ENCODE results near the gene WWC1. TPM values are rescaled to one million over a fixed set of nuclear protein-coding genes. Genes with fewer than 3 reads are reported as not detected.

The WWC1 gene
- total and polyA plus RNA-seq, 12 donors = 0.79 to 7.8 (median 1.2) TPM

DNA sequence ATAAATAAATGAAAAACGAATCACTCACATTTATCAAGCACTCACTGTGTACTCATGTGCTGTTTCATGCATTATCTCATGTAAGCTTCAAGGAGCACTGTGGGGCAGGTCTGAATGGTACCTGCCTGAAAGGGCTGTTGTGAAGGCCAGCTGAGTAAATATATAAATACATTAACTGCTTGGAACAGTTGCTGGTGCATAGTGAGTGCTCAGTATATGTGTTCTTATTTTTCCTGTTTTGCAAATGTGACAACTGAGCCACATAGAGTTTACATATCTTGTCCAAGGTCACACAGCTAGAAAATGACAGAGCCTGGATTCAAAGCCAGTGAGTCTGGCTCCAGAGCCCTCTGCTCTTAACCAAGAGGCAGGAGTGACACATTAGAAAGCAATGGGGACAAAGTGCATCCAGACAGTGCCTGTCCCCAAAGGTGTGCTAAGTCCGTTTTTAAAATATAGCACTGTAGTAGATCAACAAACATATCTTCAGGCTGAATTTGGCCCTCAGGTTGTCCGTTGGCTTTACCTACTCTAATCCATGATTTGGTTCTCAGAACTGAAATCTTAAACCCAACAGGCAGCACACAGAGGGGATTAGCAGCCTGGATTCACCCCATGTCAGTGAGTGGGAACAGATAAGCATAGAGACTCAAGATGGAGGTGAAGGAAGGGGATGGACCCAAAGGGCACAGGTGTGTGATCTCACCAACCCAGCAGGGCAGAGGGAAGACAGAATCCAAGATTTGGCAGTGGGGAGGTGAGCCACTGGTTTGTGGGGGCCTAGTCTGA, 70.8 kb downstream of the WWC1 start:
- WGBS, 2 donors = 71 to 78% methylated on average over 3 of the region's 3 CpGs
- Histone ChIP-seq H3K9me3 (no peaks in the 10 kb centered on the region), H3K27me3 (peaks cover 0 to 12% (median 0%) of the 10 kb centered on the region in 7 donors), H3K36me3 (no peaks in the 10 kb centered on the region), H3K4me1 (peaks cover 0 to 11% (median 0%) of the 10 kb centered on the region in 9 donors), H3K27ac (no peak overlapping the region), H3K4me3 (no peak overlapping the region)
- TF ChIP-seq, protein P1, sequence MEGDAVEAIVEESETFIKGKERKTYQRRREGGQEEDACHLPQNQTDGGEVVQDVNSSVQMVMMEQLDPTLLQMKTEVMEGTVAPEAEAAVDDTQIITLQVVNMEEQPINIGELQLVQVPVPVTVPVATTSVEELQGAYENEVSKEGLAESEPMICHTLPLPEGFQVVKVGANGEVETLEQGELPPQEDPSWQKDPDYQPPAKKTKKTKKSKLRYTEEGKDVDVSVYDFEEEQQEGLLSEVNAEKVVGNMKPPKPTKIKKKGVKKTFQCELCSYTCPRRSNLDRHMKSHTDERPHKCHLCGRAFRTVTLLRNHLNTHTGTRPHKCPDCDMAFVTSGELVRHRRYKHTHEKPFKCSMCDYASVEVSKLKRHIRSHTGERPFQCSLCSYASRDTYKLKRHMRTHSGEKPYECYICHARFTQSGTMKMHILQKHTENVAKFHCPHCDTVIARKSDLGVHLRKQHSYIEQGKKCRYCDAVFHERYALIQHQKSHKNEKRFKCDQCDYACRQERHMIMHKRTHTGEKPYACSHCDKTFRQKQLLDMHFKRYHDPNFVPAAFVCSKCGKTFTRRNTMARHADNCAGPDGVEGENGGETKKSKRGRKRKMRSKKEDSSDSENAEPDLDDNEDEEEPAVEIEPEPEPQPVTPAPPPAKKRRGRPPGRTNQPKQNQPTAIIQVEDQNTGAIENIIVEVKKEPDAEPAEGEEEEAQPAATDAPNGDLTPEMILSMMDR (IDR thresholded peaks at IDR 0.05) = no peak
- DNase-seq = no peak
- no peak for ATAC-seq
- intact Hi-C loops (cut with DNase I) = no loop called here

DNA sequence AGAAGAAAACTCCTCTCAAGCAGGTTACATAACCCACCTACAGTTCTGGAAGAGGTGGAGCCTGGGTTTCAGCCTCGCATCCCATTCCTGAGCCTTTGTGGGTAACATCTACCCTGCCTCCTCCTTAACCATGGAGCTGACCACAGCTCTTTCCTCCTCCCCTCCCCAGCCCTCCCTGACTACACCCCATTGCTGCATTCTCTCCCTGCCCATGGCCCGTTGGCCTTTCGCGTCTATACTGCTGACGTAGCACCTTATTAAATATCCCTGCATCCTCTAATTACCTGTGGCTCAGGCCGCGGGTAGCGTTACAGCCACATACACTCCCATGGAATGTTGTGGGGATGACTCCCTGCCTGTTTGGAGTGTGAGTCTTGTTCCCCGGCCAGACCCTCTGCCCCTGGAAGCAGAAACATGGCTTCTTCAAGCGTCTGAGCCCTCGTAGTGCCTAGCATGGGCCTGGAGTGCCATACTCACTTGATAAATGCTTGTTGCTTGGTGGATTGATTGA, 72.8 kb downstream of the WWC1 start:
- Histone ChIP-seq H3K27me3 (peaks cover 0 to 12% (median 0%) of the 10 kb centered on the region in 7 donors), H3K36me3 (no peaks in the 10 kb centered on the region), H3K4me1 (peaks cover 0 to 11% (median 0%) of the 10 kb centered on the region in 9 donors), H3K4me3 (no peak overlapping the region), H3K27ac (no peak overlapping the region), H3K9me3 (no peaks in the 10 kb centered on the region)
- DNase-seq (no peak), ATAC-seq (no peak)
- intact Hi-C loops (cut with DNase I) = no loop called here
- WGBS, 2 donors = 83 to 85% methylated on average over 11 of the region's 11 CpGs
- TF ChIP-seq, protein P1 (IDR thresholded peaks at IDR 0.05) = no peak

DNA sequence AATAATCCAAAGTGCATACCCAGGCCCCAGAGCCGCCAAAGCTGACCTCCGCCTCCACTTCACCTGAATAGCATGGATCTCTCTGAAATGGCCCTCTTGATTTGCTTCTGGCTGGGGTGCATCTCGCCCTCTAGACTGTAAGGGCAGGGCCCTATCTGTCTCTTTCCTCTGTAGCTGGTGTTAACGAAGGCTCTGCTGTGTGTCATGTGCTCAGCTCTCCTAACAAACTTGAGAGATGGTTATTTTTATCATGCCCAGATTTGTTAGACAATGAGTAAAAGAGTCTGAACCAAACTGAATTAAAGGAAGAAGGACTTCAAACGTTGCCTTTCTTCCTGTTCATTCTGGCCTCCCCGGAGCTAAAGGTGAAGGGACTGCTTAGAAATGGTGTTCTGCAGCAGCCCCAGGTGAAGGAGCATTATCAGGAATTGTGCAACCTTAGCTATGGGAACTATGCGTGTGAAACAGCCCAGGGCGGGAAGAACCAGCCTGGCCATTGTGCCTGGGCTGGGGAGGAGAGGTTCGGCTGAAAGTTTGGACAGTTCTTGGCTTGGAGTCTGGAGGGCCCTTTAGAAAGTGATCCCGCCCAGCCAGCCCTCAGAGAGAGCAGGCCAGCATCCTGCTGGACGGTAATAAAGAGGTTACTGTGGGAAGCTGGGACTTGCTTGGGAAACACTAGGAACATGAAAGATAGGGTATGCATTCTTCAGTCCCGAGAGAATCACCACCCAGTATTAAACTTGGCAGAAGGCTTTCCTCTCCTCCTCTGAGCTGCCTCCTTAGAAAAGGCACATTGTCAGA, 73.5 kb downstream of the WWC1 start:
- ATAC-seq (peak in 4 of 8 donors; percentile 25 to 55 (median 39)), DNase-seq (no peak)
- Histone ChIP-seq H3K4me3 (no peak overlapping the region), H3K27ac (no peak overlapping the region), H3K36me3 (no peaks in the 10 kb centered on the region), H3K4me1 (peaks cover 0 to 11% (median 0%) of the 10 kb centered on the region in 9 donors), H3K9me3 (no peaks in the 10 kb centered on the region), H3K27me3 (peaks cover 0 to 12% (median 0%) of the 10 kb centered on the region in 7 donors)
- intact Hi-C loops (cut with DNase I) = no loop called here
- TF ChIP-seq, protein P1 (IDR thresholded peaks at IDR 0.05) = no peak
- WGBS, 2 donors = 35 to 40% methylated on average over 12 of the region's 12 CpGs

DNA sequence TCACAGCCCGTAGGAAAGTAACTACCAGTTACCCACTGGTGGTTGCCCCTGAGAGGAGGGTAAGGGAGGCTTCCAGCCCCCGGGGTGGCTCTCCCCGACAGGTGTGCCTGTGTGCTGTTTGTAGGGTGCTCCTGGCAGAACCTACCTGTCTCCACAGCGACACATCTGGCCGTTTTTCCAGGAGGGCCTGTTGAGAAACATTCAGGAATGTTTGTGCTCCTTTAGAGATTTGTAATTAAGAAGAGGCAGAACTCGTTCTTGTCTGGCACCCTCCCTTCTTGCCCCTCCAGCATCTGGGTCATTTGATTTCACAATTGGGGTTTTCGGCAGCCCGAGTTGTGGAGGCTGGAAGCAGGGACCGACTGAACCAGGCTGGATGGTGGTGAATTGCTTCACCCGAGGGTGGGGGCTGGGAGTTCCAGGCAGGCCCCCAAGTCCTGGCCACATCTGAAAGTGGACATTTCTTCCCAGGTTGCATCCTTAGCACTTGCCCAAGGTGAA, 74.2 kb downstream of the WWC1 start:
- ATAC-seq (peak in 2 of 8 donors; percentile 47 to 49), DNase-seq (no peak)
- Histone ChIP-seq H3K4me3 (no peak overlapping the region), H3K27me3 (peaks cover 0 to 8% (median 4%) of the 10 kb centered on the region in 7 donors), H3K4me1 (peaks cover 0 to 11% (median 0%) of the 10 kb centered on the region in 9 donors), H3K27ac (no peak overlapping the region), H3K36me3 (no peaks in the 10 kb centered on the region), H3K9me3 (no peaks in the 10 kb centered on the region)
- 47 to 57% methylated on average over 10 of the region's 10 CpGs for WGBS, 2 donors
- intact Hi-C loops (cut with DNase I) = no loop called here
- TF ChIP-seq, protein P1 (IDR thresholded peaks at IDR 0.05) = no peak

Measured in heart right ventricle (tissue), 16 donors.